Mesendoderm (in vitro differentiated cells): ENCODE results near the gene TRAPPC8.

Experiments
- DNase-seq: peaks from one replicate; pipeline ENCODE4 v3.0.0; 2013
- H2AK5ac ChIP-seq: 2 replicates; pipeline ENCODE4 v1.6.1; 2013; ENCODE audit warnings: low read length, inconsistent platforms
- H2BK120ac ChIP-seq: 2 replicates; pipeline ENCODE4 v1.6.1; 2013; ENCODE audit warnings: low read depth, mild to moderate bottlenecking, low read length, moderate library complexity, mixed read lengths
- H2BK15ac ChIP-seq: replicated peaks from 2 replicates; pipeline ENCODE4 v1.6.1; 2013; ENCODE audit warnings: low read depth, mild to moderate bottlenecking, moderate library complexity
- H2BK5ac ChIP-seq: 2 replicates; pipeline ENCODE4 v1.6.1; 2013; ENCODE audit warnings: low read length, inconsistent platforms
- H3K18ac ChIP-seq: 2 replicates; pipeline ENCODE4 v1.6.1; 2013; ENCODE audit warnings: mild to moderate bottlenecking, low read length, mixed read lengths
- H3K23ac ChIP-seq: one replicate; pipeline ENCODE4 v1.6.1; 2013; ENCODE audit warnings: low read length
- H3K27ac ChIP-seq: 2 replicates; pipeline ENCODE4 v1.5.1; 2013; ENCODE audit warnings: low read depth, mild to moderate bottlenecking, inconsistent platforms, low read length, moderate library complexity
- H3K27me3 ChIP-seq: 2 replicates; pipeline ENCODE4 v1.6.1; 2013; ENCODE audit warnings: low read length, control low read depth, mild to moderate bottlenecking, inconsistent platforms; ENCODE audit not compliant: insufficient read depth, poor library complexity
- H3K36me3 ChIP-seq: 2 replicates; pipeline ENCODE4 v1.6.1; 2013; ENCODE audit warnings: low read length, inconsistent platforms; ENCODE audit not compliant: control insufficient read depth, insufficient read depth
- H3K4ac ChIP-seq: one replicate; pipeline ENCODE4 v1.6.1; 2013; ENCODE audit warnings: low read depth, mild to moderate bottlenecking, low read length, moderate library complexity
- H3K4me1 ChIP-seq: 2 replicates; pipeline ENCODE4 v1.6.1; 2013; ENCODE audit warnings: low read depth, low read length, inconsistent platforms; ENCODE audit not compliant: control insufficient read depth
- H3K4me2 ChIP-seq: 2 replicates; pipeline ENCODE4 v1.6.1; 2013; ENCODE audit warnings: low read length
- H3K4me3 ChIP-seq: 2 replicates; pipeline ENCODE4 v1.5.1; 2013; ENCODE audit warnings: mild to moderate bottlenecking, low read length
- H3K56ac ChIP-seq: one replicate; pipeline ENCODE4 v1.6.1; 2013; ENCODE audit warnings: low read length
- H3K79me1 ChIP-seq: 2 replicates; pipeline ENCODE4 v1.6.1; 2013; ENCODE audit warnings: low read length, inconsistent platforms
- H3K79me2 ChIP-seq: 2 replicates; pipeline ENCODE4 v1.6.1; 2013; ENCODE audit warnings: mild to moderate bottlenecking, low read length; ENCODE audit not compliant: control insufficient read depth, insufficient read depth
- H3K9ac ChIP-seq: 2 replicates; pipeline ENCODE4 v1.6.1; 2013; ENCODE audit warnings: low read length, inconsistent platforms
- H4K5ac ChIP-seq: one replicate; pipeline ENCODE4 v1.6.1; 2013; ENCODE audit warnings: low read length
- H4K8ac ChIP-seq: one replicate; pipeline ENCODE4 v1.6.1; 2013; ENCODE audit warnings: low read depth, mild to moderate bottlenecking, control low read depth, low read length, moderate library complexity
- WGBS: extraction: QIAGEN DNeasy Blood & Tissue Kit; methylation state at CpG from one replicate; pipeline ENCODE4 v1.1.7; 2013; ENCODE audit warnings: low lambda C conversion rate, missing lambda C conversion rate; ENCODE audit not compliant: insufficient coverage; ENCODE audit errors: extremely low coverage; 5-methylcytosine and 5-hydroxymethylcytosine counted together

TRAPPC8 gene

DNA sequence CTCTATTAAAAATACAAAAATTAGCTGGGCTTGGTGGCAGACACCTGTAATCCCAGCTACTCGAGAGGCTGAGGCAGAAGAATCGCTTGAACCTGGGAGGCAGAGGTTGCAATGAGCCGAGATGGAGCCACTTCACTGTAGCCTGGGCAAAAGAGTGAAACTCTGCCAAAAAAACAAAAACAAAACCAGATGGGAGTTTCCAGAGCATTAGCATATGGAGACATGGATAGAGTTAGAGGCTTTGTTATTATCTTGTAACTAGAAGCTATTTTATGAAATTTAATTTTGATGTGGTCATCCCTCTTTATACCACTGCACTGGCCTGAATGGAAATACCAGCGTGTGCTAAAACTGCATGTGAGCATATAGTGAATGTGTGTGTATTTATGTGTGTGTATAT, 58.9 kb downstream of the TRAPPC8 start:
- H3K56ac ChIP-seq = no peak overlapping the region
- no peak overlapping the region for H2BK5ac ChIP-seq
- WGBS = no CpG with 5 or more reads among the region's 4 CpGs
- H3K4me3 ChIP-seq = no peak overlapping the region
- H3K4me2 ChIP-seq = no peak overlapping the region
- no peak overlapping the region for H4K8ac ChIP-seq
- H3K4ac ChIP-seq = no peak overlapping the region
- H4K5ac ChIP-seq = no peak overlapping the region
- no peak overlapping the region for H2BK15ac ChIP-seq
- H3K4me1 ChIP-seq = no peaks in the 10 kb centered on the region
- no peak overlapping the region for H3K27ac ChIP-seq
- H3K79me1 ChIP-seq = peaks cover 2% of the 10 kb centered on the region
- no peak overlapping the region for H3K18ac ChIP-seq
- H3K27me3 ChIP-seq = no peaks in the 10 kb centered on the region
- no peak for DNase-seq
- no peaks in the 10 kb centered on the region for H3K36me3 ChIP-seq
- no peak overlapping the region for H3K9ac ChIP-seq
- H3K79me2 ChIP-seq = no peaks in the 10 kb centered on the region
- no peak overlapping the region for H2AK5ac ChIP-seq
- no peak overlapping the region for H3K23ac ChIP-seq
- H2BK120ac ChIP-seq = no peak overlapping the region

DNA sequence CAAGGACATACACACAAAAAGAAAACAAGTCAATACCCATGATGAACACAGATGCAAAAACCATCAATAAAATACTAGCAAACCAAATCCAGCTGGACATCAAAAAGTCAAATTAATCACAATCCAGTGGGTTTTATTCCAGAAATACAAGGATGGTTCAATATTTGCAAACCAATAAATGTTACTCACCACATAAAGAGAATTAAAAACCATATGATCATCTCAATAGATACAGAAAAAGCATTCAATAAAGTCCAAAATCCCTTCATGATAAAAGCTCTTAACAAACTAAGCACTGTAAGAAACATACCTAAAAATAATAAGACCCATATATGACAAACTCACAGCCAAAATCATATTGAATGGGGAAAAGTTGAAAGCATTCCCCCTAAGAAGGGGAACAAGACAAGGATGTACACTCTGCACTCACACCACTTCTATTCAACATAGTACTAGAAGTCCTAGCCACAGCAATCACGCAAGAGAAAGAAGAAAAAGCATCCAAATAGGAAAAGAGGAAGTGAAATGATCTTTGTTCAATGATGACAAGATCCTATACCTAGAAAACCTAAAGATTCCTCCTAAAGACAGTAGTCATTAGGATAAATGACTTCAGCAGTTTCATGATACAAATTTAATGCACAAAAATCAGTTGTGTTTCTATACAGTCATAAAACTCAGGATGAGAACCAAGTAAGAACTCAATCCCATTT, 62.6 kb downstream of the TRAPPC8 start:
- Histone ChIP-seq H3K27ac (no peak overlapping the region), H3K27me3 (no peaks in the 10 kb centered on the region), H3K9ac (no peak overlapping the region), H3K36me3 (peaks cover 1% of the 10 kb centered on the region), H3K4me1 (no peaks in the 10 kb centered on the region), H3K79me1 (peaks cover 2% of the 10 kb centered on the region), H2AK5ac (no peak overlapping the region), H4K8ac (no peak overlapping the region), H3K4me2 (no peak overlapping the region), H3K4me3 (no peak overlapping the region), H2BK120ac (no peak overlapping the region), H3K23ac (no peak overlapping the region), H3K4ac (no peak overlapping the region), H3K18ac (no peak overlapping the region), H4K5ac (no peak overlapping the region), H3K56ac (no peak overlapping the region), H3K79me2 (no peaks in the 10 kb centered on the region), H2BK5ac (no peak overlapping the region), H2BK15ac (no peak overlapping the region)
- DNase-seq = no peak
- no CpG with 5 or more reads among the region's 1 CpG for WGBS

GRCh38 chr18:31878358-31878757, 64.6 kb downstream of the TRAPPC8 start:
- DNase-seq = no peak
- H2BK5ac ChIP-seq = no peak overlapping the region

GRCh38 chr18:31877900-31878299, 65.0 kb downstream of the TRAPPC8 start:
- WGBS = no CpG with 5 or more reads among the region's 5 CpGs
- no peak overlapping the region for H3K23ac ChIP-seq
- H3K36me3 ChIP-seq = peaks cover 2% of the 10 kb centered on the region
- H3K27ac ChIP-seq = no peak overlapping the region
- no peaks in the 10 kb centered on the region for H3K79me2 ChIP-seq
- no peak overlapping the region for H4K8ac ChIP-seq
- no peaks in the 10 kb centered on the region for H3K27me3 ChIP-seq
- no peak overlapping the region for H4K5ac ChIP-seq
- no peak overlapping the region for H2BK5ac ChIP-seq
- no peak overlapping the region for H3K4me3 ChIP-seq
- H3K18ac ChIP-seq = no peak overlapping the region
- no peak overlapping the region for H3K56ac ChIP-seq
- no peak overlapping the region for H3K4ac ChIP-seq
- no peak overlapping the region for H2AK5ac ChIP-seq
- no peak overlapping the region for H2BK15ac ChIP-seq
- H3K4me1 ChIP-seq = no peaks in the 10 kb centered on the region
- no peak overlapping the region for H3K4me2 ChIP-seq
- no peak for DNase-seq
- no peaks in the 10 kb centered on the region for H3K79me1 ChIP-seq
- no peak overlapping the region for H3K9ac ChIP-seq
- H2BK120ac ChIP-seq = no peak overlapping the region

More at GRCh38 chr18:31878358-31878757, 64.6 kb downstream of the TRAPPC8 start:
- Histone ChIP-seq H3K27me3 (no peaks in the 10 kb centered on the region), H2AK5ac (no peak overlapping the region), H3K9ac (no peak overlapping the region), H3K79me2 (no peaks in the 10 kb centered on the region), H3K56ac (no peak overlapping the region), H3K4ac (no peak overlapping the region), H4K5ac (no peak overlapping the region), H2BK15ac (no peak overlapping the region), H3K79me1 (peaks cover 1% of the 10 kb centered on the region), H4K8ac (no peak overlapping the region), H3K27ac (no peak overlapping the region), H3K4me1 (no peaks in the 10 kb centered on the region), H3K18ac (no peak overlapping the region), H3K23ac (no peak overlapping the region), H2BK120ac (no peak overlapping the region), H3K4me3 (no peak overlapping the region), H3K36me3 (peaks cover 2% of the 10 kb centered on the region), H3K4me2 (no peak overlapping the region)
- WGBS = no CpG with 5 or more reads among the region's 4 CpGs

GRCh38 chr18:31876707-31877106, 66.2 kb downstream of the TRAPPC8 start:
- Histone ChIP-seq H2BK120ac (no peak overlapping the region), H3K79me2 (no peaks in the 10 kb centered on the region), H3K36me3 (peaks cover 2% of the 10 kb centered on the region), H3K4me3 (no peak overlapping the region), H3K79me1 (no peaks in the 10 kb centered on the region), H3K27ac (no peak overlapping the region), H2BK15ac (no peak overlapping the region), H3K23ac (no peak overlapping the region), H2AK5ac (no peak overlapping the region), H2BK5ac (no peak overlapping the region), H3K9ac (no peak overlapping the region), H3K27me3 (no peaks in the 10 kb centered on the region), H3K4me1 (no peaks in the 10 kb centered on the region), H4K5ac (no peak overlapping the region), H3K18ac (no peak overlapping the region), H3K56ac (no peak overlapping the region), H3K4me2 (no peak overlapping the region), H3K4ac (no peak overlapping the region), H4K8ac (no peak overlapping the region)
- no CpG with 5 or more reads among the region's 4 CpGs for WGBS
- DNase-seq = peak; percentile 2

DNA sequence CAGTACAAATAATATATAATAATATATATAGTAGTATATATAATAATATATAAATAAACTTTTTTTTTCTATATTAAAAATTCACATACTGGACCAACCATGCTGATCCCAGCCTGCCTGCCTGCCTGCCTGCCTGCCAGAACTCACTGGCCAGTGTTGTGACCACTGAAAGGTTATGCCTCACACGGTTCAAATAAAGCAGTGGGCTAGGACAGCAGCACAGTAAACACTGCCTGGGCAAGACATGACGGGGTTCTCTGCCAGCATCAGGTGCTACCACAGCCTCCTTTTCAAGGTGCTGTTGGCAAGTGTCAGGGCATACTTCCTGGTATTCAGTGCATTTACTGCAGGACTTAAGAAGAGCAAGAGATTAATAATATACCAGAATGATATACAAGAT, 67.6 kb downstream of the TRAPPC8 start:
- H4K8ac ChIP-seq = no peak overlapping the region
- no CpG with 5 or more reads among the region's 2 CpGs for WGBS
- H3K18ac ChIP-seq = no peak overlapping the region
- H3K9ac ChIP-seq = no peak overlapping the region
- H3K4ac ChIP-seq = no peak overlapping the region
- no peak overlapping the region for H3K27ac ChIP-seq
- no peak overlapping the region for H2BK120ac ChIP-seq
- H2BK15ac ChIP-seq = no peak overlapping the region
- no peak for DNase-seq
- H3K23ac ChIP-seq = no peak overlapping the region
- H3K79me2 ChIP-seq = no peaks in the 10 kb centered on the region
- H3K27me3 ChIP-seq = no peaks in the 10 kb centered on the region
- no peak overlapping the region for H3K4me2 ChIP-seq
- no peak overlapping the region for H2BK5ac ChIP-seq
- no peak overlapping the region for H2AK5ac ChIP-seq
- no peak overlapping the region for H3K56ac ChIP-seq
- H3K4me1 ChIP-seq = no peaks in the 10 kb centered on the region
- H3K36me3 ChIP-seq = peaks cover 2% of the 10 kb centered on the region
- no peaks in the 10 kb centered on the region for H3K79me1 ChIP-seq
- no peak overlapping the region for H3K4me3 ChIP-seq
- no peak overlapping the region for H4K5ac ChIP-seq
